Stomach (tissue), 9 donors: ENCODE data around the gene ALDH7A1. TPM values are rescaled to one million over a fixed set of nuclear protein-coding genes. Genes with fewer than 3 reads are reported as not detected.

ENCODE experiments used
- DNase-seq, 2 donors: peaks; one replicate each; pipeline versions ENCODE4 v3.0.0 to v3.0.0-alpha.2; 2013 to 2019
- H3K27ac ChIP-seq, 5 donors: fragments of 200-600 bp in 4 of 5; sonication (generic) in 4 of 5; one replicate each; pipeline ENCODE4 v1.5.1; 2013 to 2019; ENCODE audit warnings: mild to moderate bottlenecking in 1 of 5, moderate library complexity in 1 of 5
- H3K27me3 ChIP-seq, 3 donors: fragments of 200-600 bp; sonication (generic); one replicate each; pipeline ENCODE4 v1.5.1; 2017 to 2019; ENCODE audit warnings: mixed run types in 1 of 3
- H3K36me3 ChIP-seq, 4 donors: fragments of 200-600 bp; sonication (generic); 1 replicate in 3 of 4; 2 replicates in 1 of 4; pipeline ENCODE4 v1.5.1; 2016 to 2019
- H3K4me1 ChIP-seq, 4 donors: fragments of 200-600 bp; sonication (generic); one replicate each; pipeline ENCODE4 v1.5.1; 2016 to 2019
- H3K4me3 ChIP-seq, 4 donors: fragments of 200-600 bp; sonication (generic) in 3 of 4; one replicate each; pipeline ENCODE4 v1.5.1; 2016 to 2019; ENCODE audit warnings: mild to moderate bottlenecking in 1 of 4
- H3K9me3 ChIP-seq, 4 donors: fragments of 200-600 bp; sonication (generic); one replicate each; pipeline ENCODE4 v1.5.1; 2016 to 2019
- EP300 ChIP-seq: sonication (generic); formaldehyde crosslinking; IDR thresholded peaks from one replicate; pipeline ENCODE4 v1.6.1; 2017; ENCODE audit warnings: antibody characterized with exemption
- POLR2A ChIP-seq, 4 donors: fragments of 450-650 bp; IDR thresholded peaks; one replicate each; pipeline ENCODE4 v1.6.1; 2016; ENCODE audit warnings: antibody characterized with exemption in 4 of 4, control low read depth in 2 of 4, mild to moderate bottlenecking in 1 of 4, moderate library complexity in 1 of 4
- POLR2AphosphoS5 ChIP-seq, 3 donors: sonication (generic); formaldehyde crosslinking; IDR thresholded peaks; one replicate each; pipeline ENCODE4 v1.6.1; 2016; ENCODE audit warnings: antibody characterized with exemption in 3 of 3
- WGBS, 5 donors: extraction: QIAGEN DNeasy Blood & Tissue Kit in 3 of 5; methylation state at CpG; one replicate each; pipeline versions ENCODE4 v1.1.5 to v1.1.7; 2013 to 2018; 5-methylcytosine and 5-hydroxymethylcytosine counted together
- intact Hi-C: fragments of 100-400 bp; cut with DNase I; formaldehyde crosslinking; loops from one replicate; pipeline ENCODE4 v1.15.1; 2023; ENCODE audit warnings: low total_unique reads
- polyA plus RNA-seq, 3 donors: library from polyadenylated mRNA; stranded (reverse); fragments of 200-250 nt; gene quantifications; one replicate each; pipeline ENCODE4 v1.2.3, GENCODE V29; 2013
- total RNA-seq, 5 donors: library from RNA; depleted of rRNA; stranded (reverse); fragments of >200 nt; gene quantifications; one replicate each; pipeline versions ENCODE4 v1.1.0 to v1.2.3, GENCODE V29; 2014 to 2016
- TF ChIP-seq, protein P1 (sequence below), 7 experiments: fragments of 450-650 bp in 4 of 7; fragments of 200-600 bp in 3 of 7; sonication (generic) in 3 of 7; IDR thresholded peaks; one replicate each; pipeline ENCODE4 v1.5.1; 2016 to 2019; ENCODE audit warnings: antibody characterized with exemption in 7 of 7, control low read depth in 2 of 7, mild to moderate bottlenecking in 1 of 7
- donor health status: healthy with polysubstance abuse.
- donor health status: Bipolar disorder and iron deficiency.
- donor health status: healthy.

Gene ALDH7A1
- total and polyA plus RNA-seq, 8 donors, result 4.9 to 55.6 (median 32.6) TPM

DNA sequence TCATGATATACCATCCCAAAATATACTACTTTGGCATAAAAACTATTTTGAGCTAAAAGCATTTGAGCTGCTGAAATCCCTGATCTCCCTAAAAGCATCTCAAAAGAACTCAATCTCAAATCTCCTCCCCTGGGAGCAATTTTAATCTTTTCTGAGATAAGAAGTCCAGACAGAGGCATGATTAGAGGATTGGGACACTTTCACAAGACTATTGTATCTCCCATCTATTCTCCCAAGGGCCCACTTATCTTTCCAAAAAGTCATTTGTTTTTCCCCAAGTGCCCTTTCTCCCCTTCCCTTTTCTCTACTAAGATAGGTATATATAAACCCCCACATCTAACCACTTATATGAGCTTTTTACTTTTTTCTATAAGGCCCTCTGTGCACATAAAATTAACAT lies 79.7 kb downstream of the ALDH7A1 start:
- H3K9me3 ChIP-seq, result no peaks in the 10 kb centered on the region
- H3K36me3 ChIP-seq, result no peaks in the 10 kb centered on the region
- peak overlapping the region in 3 of 5 donors; percentile 33 to 74 (median 72) for H3K27ac ChIP-seq
- H3K4me1 ChIP-seq, result peaks cover 9 to 28% (median 14%) of the 10 kb centered on the region in 4 donors
- H3K4me3 ChIP-seq, result no peak overlapping the region
- TF ChIP-seq, protein P1, sequence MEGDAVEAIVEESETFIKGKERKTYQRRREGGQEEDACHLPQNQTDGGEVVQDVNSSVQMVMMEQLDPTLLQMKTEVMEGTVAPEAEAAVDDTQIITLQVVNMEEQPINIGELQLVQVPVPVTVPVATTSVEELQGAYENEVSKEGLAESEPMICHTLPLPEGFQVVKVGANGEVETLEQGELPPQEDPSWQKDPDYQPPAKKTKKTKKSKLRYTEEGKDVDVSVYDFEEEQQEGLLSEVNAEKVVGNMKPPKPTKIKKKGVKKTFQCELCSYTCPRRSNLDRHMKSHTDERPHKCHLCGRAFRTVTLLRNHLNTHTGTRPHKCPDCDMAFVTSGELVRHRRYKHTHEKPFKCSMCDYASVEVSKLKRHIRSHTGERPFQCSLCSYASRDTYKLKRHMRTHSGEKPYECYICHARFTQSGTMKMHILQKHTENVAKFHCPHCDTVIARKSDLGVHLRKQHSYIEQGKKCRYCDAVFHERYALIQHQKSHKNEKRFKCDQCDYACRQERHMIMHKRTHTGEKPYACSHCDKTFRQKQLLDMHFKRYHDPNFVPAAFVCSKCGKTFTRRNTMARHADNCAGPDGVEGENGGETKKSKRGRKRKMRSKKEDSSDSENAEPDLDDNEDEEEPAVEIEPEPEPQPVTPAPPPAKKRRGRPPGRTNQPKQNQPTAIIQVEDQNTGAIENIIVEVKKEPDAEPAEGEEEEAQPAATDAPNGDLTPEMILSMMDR (IDR thresholded peaks at IDR 0.05), result no peak
- TF ChIP-seq EP300, result no peak
- TF ChIP-seq POLR2AphosphoS5 (IDR thresholded peaks at IDR 0.05), result no peak
- no peak for TF ChIP-seq POLR2A (IDR thresholded peaks at IDR 0.05)
- no peaks in the 10 kb centered on the region for H3K27me3 ChIP-seq
- intact Hi-C loops, result no loop called here
- DNase-seq, result no peak

DNA sequence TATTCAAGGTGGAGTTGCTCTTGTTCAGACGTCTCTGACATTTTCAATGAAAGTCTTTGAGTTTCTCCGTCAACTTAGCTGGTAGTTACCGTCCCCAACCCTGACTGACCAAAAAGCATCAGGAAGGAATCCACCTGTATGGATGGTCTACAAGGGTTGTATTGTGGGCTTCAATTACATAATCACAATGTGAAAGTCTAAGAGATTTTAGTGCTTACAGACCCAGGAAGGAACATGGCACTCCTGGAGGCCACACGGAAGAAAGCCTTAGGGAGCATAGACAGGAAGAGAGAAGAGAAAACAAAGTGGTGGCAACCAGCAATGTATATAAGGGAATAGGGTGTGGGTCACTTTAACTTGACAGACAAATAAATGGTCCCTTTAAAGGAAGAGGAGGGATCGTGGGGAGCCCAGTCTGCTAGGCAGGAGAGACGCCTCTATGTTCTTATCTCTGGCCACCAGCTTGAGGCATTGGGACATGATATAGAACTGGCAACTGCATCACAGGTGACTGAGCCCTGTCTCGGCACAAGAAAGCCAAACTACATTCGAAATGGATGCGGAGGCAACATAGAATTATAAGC lies 80.4 kb downstream of the ALDH7A1 start:
- intact Hi-C loops, result no loop called here
- DNase-seq, result no peak
- H3K9me3 ChIP-seq, result no peaks in the 10 kb centered on the region
- TF ChIP-seq EP300 (no peak), POLR2AphosphoS5 (IDR thresholded peaks at IDR 0.05) (no peak), POLR2A (IDR thresholded peaks at IDR 0.05) (no peak)
- TF ChIP-seq, protein P1 (IDR thresholded peaks at IDR 0.05), result no peak
- no peak overlapping the region for H3K4me3 ChIP-seq
- H3K4me1 ChIP-seq, result peaks cover 4 to 25% (median 9%) of the 10 kb centered on the region in 4 donors
- 85 to 90% (median 87%) methylated on average over 9 of the region's 9 CpGs for WGBS, 5 donors
- no peaks in the 10 kb centered on the region for H3K27me3 ChIP-seq
- H3K27ac ChIP-seq, result peak overlapping the region in 4 of 5 donors; percentile 32 to 74 (median 52)
- H3K36me3 ChIP-seq, result no peaks in the 10 kb centered on the region

DNA sequence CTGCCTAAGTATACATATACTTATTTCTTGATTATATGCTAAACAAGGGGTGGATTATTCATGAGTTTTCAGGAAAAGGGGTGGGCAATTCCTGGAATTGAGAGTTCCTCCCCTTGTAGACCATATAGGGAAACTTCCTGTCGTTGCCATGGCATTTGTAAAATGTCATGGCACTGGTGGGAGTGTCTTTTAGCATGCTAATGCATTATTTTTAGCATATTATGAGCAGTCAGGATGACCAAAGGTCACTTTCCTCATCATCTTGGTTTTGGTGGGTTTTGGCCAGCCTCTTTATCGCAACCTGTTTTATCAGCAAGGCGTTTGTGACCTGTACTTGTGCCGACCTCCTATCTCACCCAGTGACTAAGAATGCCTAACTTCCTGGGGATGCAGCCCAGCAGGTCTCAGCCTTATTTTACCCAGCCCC lies 80.9 kb downstream of the ALDH7A1 start:
- DNase-seq, result no peak
- 44 to 78% (median 59%) methylated on average over 4 of the region's 4 CpGs for WGBS, 5 donors
- Histone ChIP-seq H3K4me3 (no peak overlapping the region), H3K9me3 (no peaks in the 10 kb centered on the region), H3K27me3 (no peaks in the 10 kb centered on the region), H3K4me1 (peaks cover 0 to 25% (median 7%) of the 10 kb centered on the region in 4 donors), H3K27ac (peak overlapping the region in 4 of 5 donors; percentile 32 to 74 (median 65)), H3K36me3 (no peaks in the 10 kb centered on the region)
- TF ChIP-seq POLR2AphosphoS5 (IDR thresholded peaks at IDR 0.05), result peak in 1 of 3 donors; percentile 36
- TF ChIP-seq EP300, result no peak
- intact Hi-C loops, result no loop called here

DNA sequence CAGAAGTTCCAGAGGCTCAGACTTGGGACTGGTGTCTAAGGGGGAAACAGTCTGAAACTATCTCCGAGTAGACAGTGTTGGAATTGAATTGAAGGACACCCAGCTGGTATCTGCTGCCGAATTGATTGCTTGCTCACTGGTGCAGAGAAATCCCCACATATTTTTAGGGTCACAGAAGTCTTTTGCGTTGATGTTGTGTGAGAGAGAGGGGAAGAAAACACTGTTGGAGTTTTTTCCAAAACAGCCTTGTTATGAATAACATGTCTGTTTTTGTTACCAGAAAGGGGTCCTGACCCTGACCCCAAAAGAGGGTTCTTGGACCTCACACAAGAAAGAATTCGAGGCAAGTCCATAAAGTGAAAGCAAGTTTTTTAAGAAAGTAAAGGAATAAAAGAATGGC lies 81.3 kb downstream of the ALDH7A1 start:
- DNase-seq, result no peak
- intact Hi-C loops, result no loop called here
- H3K36me3 ChIP-seq, result no peaks in the 10 kb centered on the region
- no peaks in the 10 kb centered on the region for H3K9me3 ChIP-seq
- H3K27ac ChIP-seq, result peak overlapping the region in 4 of 5 donors; percentile 32 to 74 (median 65)
- no peaks in the 10 kb centered on the region for H3K27me3 ChIP-seq
- peaks cover 2 to 25% (median 8%) of the 10 kb centered on the region in 4 donors for H3K4me1 ChIP-seq
- TF ChIP-seq POLR2AphosphoS5 (IDR thresholded peaks at IDR 0.05) (no peak), POLR2A (IDR thresholded peaks at IDR 0.05) (no peak), EP300 (no peak)
- TF ChIP-seq, protein P1 (IDR thresholded peaks at IDR 0.05), result no peak
- 65 to 84% (median 74%) methylated on average over 4 of the region's 4 CpGs for WGBS, 5 donors
- H3K4me3 ChIP-seq, result no peak overlapping the region

DNA sequence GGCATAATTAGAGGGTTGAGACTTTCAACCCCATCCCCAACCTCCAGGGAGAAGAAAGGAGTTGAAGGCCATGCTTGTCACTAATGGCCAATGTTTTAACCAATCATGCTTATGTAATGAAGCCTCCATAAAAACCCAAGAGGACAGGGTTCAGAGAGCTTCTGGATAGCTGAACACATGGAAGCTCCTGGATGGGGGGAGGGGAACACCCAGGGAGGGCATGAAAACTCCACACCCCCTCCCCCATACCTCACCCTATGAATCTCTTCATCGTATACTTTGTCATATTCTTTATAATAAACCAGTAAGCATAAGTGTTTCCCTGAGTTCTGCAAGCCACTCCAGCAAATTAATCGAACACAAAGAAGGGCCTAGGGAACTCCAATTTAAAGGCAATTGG lies 81.7 kb downstream of the ALDH7A1 start:
- no peaks in the 10 kb centered on the region for H3K27me3 ChIP-seq
- no peaks in the 10 kb centered on the region for H3K9me3 ChIP-seq
- no peak overlapping the region for H3K4me3 ChIP-seq
- no peak for TF ChIP-seq EP300
- TF ChIP-seq, protein P1 (IDR thresholded peaks at IDR 0.05), result no peak
- TF ChIP-seq POLR2AphosphoS5 (IDR thresholded peaks at IDR 0.05), result no peak
- TF ChIP-seq POLR2A (IDR thresholded peaks at IDR 0.05), result no peak
- peaks cover 5 to 22% (median 10%) of the 10 kb centered on the region in 4 donors for H3K4me1 ChIP-seq
- no peak for DNase-seq
- peak overlapping the region in 4 of 5 donors; percentile 32 to 74 (median 65) for H3K27ac ChIP-seq
- intact Hi-C loops, result no loop called here
- no peaks in the 10 kb centered on the region for H3K36me3 ChIP-seq
- 68 to 85% (median 77%) methylated on average over 2 of the region's 2 CpGs for WGBS, 5 donors
